H9 (cell line): ENCODE data around the gene ZNF555. TPM values are rescaled to one million over a fixed set of nuclear protein-coding genes. Genes with fewer than 3 reads are reported as not detected.

ENCODE experiments used
- DNase-seq: peaks from one replicate; pipeline ENCODE4 v3.0.0-alpha.2; 2017
- H2AFZ ChIP-seq: one replicate; pipeline ENCODE4 v1.6.1; 2013; ENCODE audit warnings: mild to moderate bottlenecking, low read length, control low read depth, moderate library complexity
- H2AK5ac ChIP-seq: 2 replicates; pipeline ENCODE4 v1.6.1; 2013; ENCODE audit warnings: low read length, control low read depth, mixed read lengths; ENCODE audit not compliant: insufficient read length
- H2BK120ac ChIP-seq: one replicate; pipeline ENCODE4 v1.6.1; 2013; ENCODE audit warnings: low read depth, mild to moderate bottlenecking, low read length, control low read depth, inconsistent platforms; ENCODE audit not compliant: poor library complexity, severe bottlenecking
- H2BK12ac ChIP-seq: 2 replicates; pipeline ENCODE4 v1.6.1; 2013; ENCODE audit warnings: low read length, control low read depth, mixed read lengths, low read depth; ENCODE audit not compliant: insufficient read length
- H2BK15ac ChIP-seq: 2 replicates; pipeline ENCODE4 v1.6.1; 2013; ENCODE audit warnings: low read depth, low read length, control low read depth
- H2BK20ac ChIP-seq: one replicate; pipeline ENCODE4 v1.6.1; 2013; ENCODE audit warnings: low read depth, mild to moderate bottlenecking, low read length, control low read depth, inconsistent platforms; ENCODE audit not compliant: poor library complexity, severe bottlenecking
- H2BK5ac ChIP-seq: 2 replicates; pipeline ENCODE4 v1.6.1; 2013; ENCODE audit warnings: low read length, control low read depth, mixed read lengths; ENCODE audit not compliant: insufficient read length
- H3K14ac ChIP-seq: 2 replicates; pipeline ENCODE4 v1.6.1; 2013; ENCODE audit warnings: low read length, control low read depth; ENCODE audit not compliant: insufficient read depth
- H3K18ac ChIP-seq: 2 replicates; pipeline ENCODE4 v1.6.1; 2013; ENCODE audit warnings: low read depth, mild to moderate bottlenecking, mixed read lengths, low read length, control low read depth; ENCODE audit not compliant: insufficient read length
- H3K23ac ChIP-seq: 2 replicates; pipeline ENCODE4 v1.6.1; 2013; ENCODE audit warnings: low read length, control low read depth, mixed read lengths, low read depth; ENCODE audit not compliant: insufficient read length
- H3K23me2 ChIP-seq: 2 replicates; pipeline ENCODE4 v1.6.1; 2013; ENCODE audit warnings: low read depth, mild to moderate bottlenecking, mixed read lengths, low read length, control low read depth; ENCODE audit not compliant: insufficient read length, poor library complexity, severe bottlenecking
- H3K27ac ChIP-seq: 2 replicates; pipeline ENCODE4 v1.5.1; 2013; ENCODE audit warnings: low read length, control low read depth, mixed read lengths, low read depth; ENCODE audit not compliant: insufficient read length
- H3K27me3 ChIP-seq: 2 replicates; pipeline ENCODE4 v1.6.1; 2013; ENCODE audit warnings: low read length, control low read depth, inconsistent platforms; ENCODE audit not compliant: insufficient read depth
- H3K4ac ChIP-seq: 2 replicates; pipeline ENCODE4 v1.6.1; 2013; ENCODE audit warnings: low read depth, mild to moderate bottlenecking, control low read depth, inconsistent platforms, low read length, moderate library complexity
- H3K4me1 ChIP-seq: 2 replicates; pipeline ENCODE4 v1.6.1; 2013; ENCODE audit warnings: low read length, control low read depth, inconsistent platforms; ENCODE audit not compliant: insufficient read depth
- H3K4me2 ChIP-seq: 2 replicates; pipeline ENCODE4 v1.6.1; 2013; ENCODE audit warnings: low read length, control low read depth, mixed read lengths; ENCODE audit not compliant: insufficient read length, insufficient read depth
- H3K56ac ChIP-seq: 2 replicates; pipeline ENCODE4 v1.6.1; 2013; ENCODE audit warnings: low read depth, mild to moderate bottlenecking, mixed read lengths, low read length, control low read depth; ENCODE audit not compliant: insufficient read length
- H3K79me1 ChIP-seq: 2 replicates; pipeline ENCODE4 v1.6.1; 2013; ENCODE audit warnings: low read depth, mild to moderate bottlenecking, moderate library complexity, low read length, control low read depth, inconsistent platforms; ENCODE audit not compliant: insufficient read depth, poor library complexity, severe bottlenecking
- H3K79me2 ChIP-seq: 2 replicates; pipeline ENCODE4 v1.6.1; 2013; ENCODE audit warnings: low read length, control low read depth, inconsistent platforms; ENCODE audit not compliant: insufficient read depth
- H3K9ac ChIP-seq: 2 replicates; pipeline ENCODE4 v1.6.1; 2013; ENCODE audit warnings: low read length, control low read depth, mixed read lengths; ENCODE audit not compliant: insufficient read length; ENCODE audit errors: extremely low read depth
- H3K9me3 ChIP-seq: one replicate; pipeline ENCODE4 v1.6.1; 2013; ENCODE audit warnings: low read depth, low read length, inconsistent platforms; ENCODE audit not compliant: control insufficient read depth
- H3T11ph ChIP-seq: one replicate; pipeline ENCODE4 v1.6.1; 2013; ENCODE audit warnings: mild to moderate bottlenecking, low read length, control low read depth, inconsistent platforms
- H4K20me1 ChIP-seq: one replicate; pipeline ENCODE4 v1.6.1; 2013; ENCODE audit not compliant: control insufficient read depth, insufficient read length, insufficient read depth
- H4K5ac ChIP-seq: 2 replicates; pipeline ENCODE4 v1.6.1; 2013; ENCODE audit warnings: low read depth, mild to moderate bottlenecking, mixed read lengths, low read length, control low read depth; ENCODE audit not compliant: insufficient read length
- H4K8ac ChIP-seq: replicated peaks from 2 replicates; pipeline ENCODE4 v1.6.1; 2013; ENCODE audit warnings: low read length, control low read depth, mixed read lengths, low read depth; ENCODE audit not compliant: insufficient read length
- H4K91ac ChIP-seq: 2 replicates; pipeline ENCODE4 v1.6.1; 2013; ENCODE audit warnings: low read depth, mild to moderate bottlenecking, moderate library complexity, mixed read lengths, low read length, control low read depth; ENCODE audit not compliant: insufficient read length
- H3K27ac Mint-ChIP-seq, 3 experiments: 2 replicates in 2 of 3; 3 replicates in 1 of 3; pipeline ENCODE4 v1.8.0; 2020 to 2021; ENCODE audit warnings: mixed read lengths in 3 of 3, mild to moderate bottlenecking in 1 of 3, moderate library complexity in 1 of 3
- H3K27me3 Mint-ChIP-seq: 2 replicates; pipeline ENCODE4 v1.8.0; 2021; ENCODE audit warnings: low read depth, mild to moderate bottlenecking, moderate library complexity, mixed read lengths
- H3K36me3 Mint-ChIP-seq, 3 experiments: 2 replicates in 2 of 3; 3 replicates in 1 of 3; pipeline ENCODE4 v1.8.0; 2020 to 2021; ENCODE audit warnings: low read depth in 3 of 3, mixed read lengths in 3 of 3; ENCODE audit not compliant: insufficient read depth in 1 of 3
- H3K4me1 Mint-ChIP-seq, 2 experiments: 2 replicates each; pipeline ENCODE4 v1.8.0; 2020; ENCODE audit warnings: mixed read lengths in 2 of 2
- H3K4me3 Mint-ChIP-seq, 2 experiments: 2 replicates in 1 of 2; 3 replicates in 1 of 2; pipeline ENCODE4 v1.8.0; 2020 to 2021; ENCODE audit warnings: mild to moderate bottlenecking in 2 of 2, mixed read lengths in 2 of 2, moderate library complexity in 1 of 2
- H3K9me3 Mint-ChIP-seq, 2 experiments: 2 replicates in 1 of 2; 3 replicates in 1 of 2; pipeline ENCODE4 v1.8.0; 2020; ENCODE audit warnings: mild to moderate bottlenecking in 2 of 2, mixed read lengths in 2 of 2, moderate library complexity in 1 of 2
- CTCF ChIP-seq: fragments of 200-600 bp; sonication (generic); conservative IDR thresholded peaks from 3 replicates; pipeline ENCODE4 v1.8.0; 2021; ENCODE audit warnings: antibody characterized with exemption, mild to moderate bottlenecking
- WGBS: extraction: QIAGEN DNeasy Blood & Tissue Kit; methylation state at CpG from one replicate; pipeline ENCODE4 v1.1.7; 2013; ENCODE audit warnings: missing lambda C conversion rate, low lambda C conversion rate, mixed read lengths; ENCODE audit not compliant: insufficient read length; ENCODE audit errors: extremely low coverage; 5-methylcytosine and 5-hydroxymethylcytosine counted together
- total RNA-seq: library from RNA; stranded (reverse); gene quantifications from 2 replicates; pipeline ENCODE4 v1.2.1, GENCODE V29; 2021

ZNF555 gene
- total RNA-seq, 1 experiment from 2014 or later = 7.8 TPM

GRCh38 chr19:2845107-2845506 is 3.8 kb downstream of the ZNF555 start:
- H3K27ac Mint-ChIP-seq = no peak overlapping the region
- Histone ChIP-seq H2BK12ac (no peak overlapping the region), H3K79me2 (0 out of 2 replicates have a peak, but pooled peaks cover 2% of the 10 kb centered on the region), H2BK15ac (no peak overlapping the region), H4K8ac (no peak overlapping the region), H3K23ac (no peak overlapping the region), H3K18ac (no peak overlapping the region), H3T11ph (no peak overlapping the region), H4K91ac (no peak overlapping the region), H3K9me3 (peaks cover 1% of the 10 kb centered on the region), H3K23me2 (peaks cover 5% of the 10 kb centered on the region), H2BK120ac (no peak overlapping the region), H3K9ac (no peak overlapping the region), H3K4me1 (no peaks in the 10 kb centered on the region), H3K79me1 (no peaks in the 10 kb centered on the region), H2AFZ (no peak overlapping the region), H2BK5ac (no peak overlapping the region), H3K27me3 (no peaks in the 10 kb centered on the region), H4K5ac (no peak overlapping the region), H3K14ac (no peak overlapping the region), H3K4me2 (no peak overlapping the region), H2AK5ac (no peak overlapping the region), H2BK20ac (no peak overlapping the region), H4K20me1 (no peaks in the 10 kb centered on the region), H3K27ac (no peak overlapping the region), H3K56ac (no peak overlapping the region), H3K4ac (no peak overlapping the region)
- no peak for TF ChIP-seq CTCF
- H3K9me3 Mint-ChIP-seq = peaks cover 30 to 46% of the 10 kb centered on the region in 2 experiments
- H3K4me1 Mint-ChIP-seq = peaks cover 5 to 13% of the 10 kb centered on the region in 2 experiments
- WGBS = no CpG with 5 or more reads among the region's 2 CpGs
- H3K4me3 Mint-ChIP-seq = no peak overlapping the region
- H3K36me3 Mint-ChIP-seq = peaks cover 35 to 46% (median 39%) of the 10 kb centered on the region in 3 experiments
- no peaks in the 10 kb centered on the region for H3K27me3 Mint-ChIP-seq
- no peak for DNase-seq
